ENCODE results near the gene P2RY14.
A peak's percentile ranks its signal among the peaks of the same experiment; 100 is the strongest.

DNA sequence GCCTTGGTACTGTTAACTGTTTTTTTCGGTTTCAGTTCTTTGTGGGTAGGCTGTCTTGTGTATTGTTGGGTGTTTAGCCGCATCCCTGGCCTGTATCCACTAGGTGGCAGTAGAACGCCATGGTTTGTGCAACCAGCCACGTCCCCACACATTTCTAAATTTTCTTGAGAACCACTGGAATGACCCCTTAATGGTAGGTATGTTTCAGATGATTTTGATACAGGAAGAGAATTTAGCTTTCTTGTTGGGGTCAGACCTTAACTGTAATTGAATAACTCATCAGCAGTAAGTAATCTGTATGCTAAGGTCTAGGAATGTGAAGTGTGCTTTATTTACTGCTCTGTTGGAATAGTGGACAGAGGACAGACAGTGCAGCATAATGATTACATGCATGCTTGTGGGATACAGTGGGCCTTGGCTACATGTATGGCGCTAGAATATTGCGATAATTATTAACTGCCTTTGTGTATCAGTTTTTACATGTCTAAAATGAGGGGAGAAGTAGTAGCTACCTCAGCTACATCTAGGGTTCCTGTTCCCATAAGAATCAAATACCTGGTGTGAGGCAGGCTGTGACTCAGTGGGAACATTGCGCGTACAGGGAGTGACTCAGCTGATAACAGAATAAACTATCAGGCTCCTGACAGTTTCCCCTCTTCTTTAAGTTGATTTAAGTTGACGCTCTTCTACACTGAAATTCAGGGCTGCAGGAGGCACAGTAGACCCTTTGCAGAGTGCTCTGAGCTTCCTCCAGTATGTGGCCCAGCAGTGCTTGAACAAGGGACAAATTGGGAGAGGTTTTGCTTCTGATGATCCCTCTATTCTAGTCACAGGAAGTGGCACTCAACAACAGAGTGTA, 50.3 kb downstream of the P2RY14 start:
- TF ChIP-seq, protein P1, sequence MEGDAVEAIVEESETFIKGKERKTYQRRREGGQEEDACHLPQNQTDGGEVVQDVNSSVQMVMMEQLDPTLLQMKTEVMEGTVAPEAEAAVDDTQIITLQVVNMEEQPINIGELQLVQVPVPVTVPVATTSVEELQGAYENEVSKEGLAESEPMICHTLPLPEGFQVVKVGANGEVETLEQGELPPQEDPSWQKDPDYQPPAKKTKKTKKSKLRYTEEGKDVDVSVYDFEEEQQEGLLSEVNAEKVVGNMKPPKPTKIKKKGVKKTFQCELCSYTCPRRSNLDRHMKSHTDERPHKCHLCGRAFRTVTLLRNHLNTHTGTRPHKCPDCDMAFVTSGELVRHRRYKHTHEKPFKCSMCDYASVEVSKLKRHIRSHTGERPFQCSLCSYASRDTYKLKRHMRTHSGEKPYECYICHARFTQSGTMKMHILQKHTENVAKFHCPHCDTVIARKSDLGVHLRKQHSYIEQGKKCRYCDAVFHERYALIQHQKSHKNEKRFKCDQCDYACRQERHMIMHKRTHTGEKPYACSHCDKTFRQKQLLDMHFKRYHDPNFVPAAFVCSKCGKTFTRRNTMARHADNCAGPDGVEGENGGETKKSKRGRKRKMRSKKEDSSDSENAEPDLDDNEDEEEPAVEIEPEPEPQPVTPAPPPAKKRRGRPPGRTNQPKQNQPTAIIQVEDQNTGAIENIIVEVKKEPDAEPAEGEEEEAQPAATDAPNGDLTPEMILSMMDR (IDR thresholded peaks at IDR 0.05; ENCODE audit: borderline replicate concordance, extremely low read depth, low read length, poor library complexity, severe bottlenecking) = peak; percentile 97
- no peak for TF ChIP-seq EZH2 (IDR thresholded peaks at IDR 0.05; ENCODE audit: borderline replicate concordance, low read depth, low read length, severe bottlenecking)

Data from DND-41 (cell line).